HG02884 (cell line): ENCODE data around the gene RGS17.
"Not testable (repeated sequence)": the region's sequence is repeated elsewhere in the genome, so short reads cannot be mapped to it uniquely, and the experiment has no call there.

ENCODE experiments used
- ATAC-seq: cut with Tn5 transposase; IDR thresholded peaks from one replicate; pipeline ENCODE4 v1.9.1; 2021; ENCODE audit warnings: mild to moderate bottlenecking, moderate library complexity; ENCODE audit not compliant: unreplicated experiment

RGS17 gene

GRCh38 chr6:152999538-152999937 is 131.5 kb downstream of the RGS17 start:
- ATAC-seq, result not testable (repeated sequence)

DNA sequence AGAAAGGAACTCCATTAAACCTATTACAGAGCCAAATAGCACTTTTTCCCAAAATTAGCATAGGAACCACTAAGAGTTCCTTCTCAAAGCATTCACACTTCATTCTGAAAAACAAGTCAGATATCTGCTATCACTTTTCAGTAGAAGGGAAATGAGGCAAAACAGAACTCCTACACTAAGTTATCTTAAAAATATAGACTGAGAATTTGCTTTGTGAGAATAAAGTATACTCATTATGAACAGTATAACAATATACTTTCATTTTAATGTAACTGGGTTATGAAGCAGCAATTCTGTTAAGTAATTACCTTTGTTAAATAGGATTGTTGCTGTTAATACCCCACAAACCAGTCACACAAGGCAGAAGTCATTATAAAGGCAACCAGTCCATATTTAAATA is 137.2 kb downstream of the RGS17 start:
- ATAC-seq, result no peak

- ATAC-seq, result no peak
Observed at GRCh38 chr6:152993431-152993830, 137.7 kb downstream of the RGS17 start.

DNA sequence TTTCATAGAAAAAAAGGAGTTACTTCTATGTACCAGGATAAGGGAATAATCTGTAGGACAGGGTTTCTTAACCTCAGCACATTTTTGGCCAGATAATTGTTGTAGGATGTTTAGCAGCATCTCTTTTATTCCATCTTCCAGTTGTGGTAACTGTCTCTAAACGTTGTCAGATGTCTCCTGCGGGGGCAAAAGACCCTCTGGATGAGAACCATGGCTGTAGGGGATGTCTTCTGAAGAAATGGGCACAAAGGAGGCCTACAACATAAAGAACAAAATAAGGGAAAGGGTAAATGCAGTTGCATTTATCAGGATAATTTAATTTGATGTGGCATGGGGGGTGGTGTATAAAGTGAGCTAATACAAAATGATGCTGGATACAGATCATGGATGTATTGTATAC is 144.1 kb downstream of the RGS17 start:
- ATAC-seq, result no peak

GRCh38 chr6:152985300-152985699 is 145.8 kb downstream of the RGS17 start:
- ATAC-seq, result not testable (repeated sequence)

- ATAC-seq, result peak; percentile 31
Observed at GRCh38 chr6:152984513-152984872, 146.6 kb downstream of the RGS17 start.

DNA sequence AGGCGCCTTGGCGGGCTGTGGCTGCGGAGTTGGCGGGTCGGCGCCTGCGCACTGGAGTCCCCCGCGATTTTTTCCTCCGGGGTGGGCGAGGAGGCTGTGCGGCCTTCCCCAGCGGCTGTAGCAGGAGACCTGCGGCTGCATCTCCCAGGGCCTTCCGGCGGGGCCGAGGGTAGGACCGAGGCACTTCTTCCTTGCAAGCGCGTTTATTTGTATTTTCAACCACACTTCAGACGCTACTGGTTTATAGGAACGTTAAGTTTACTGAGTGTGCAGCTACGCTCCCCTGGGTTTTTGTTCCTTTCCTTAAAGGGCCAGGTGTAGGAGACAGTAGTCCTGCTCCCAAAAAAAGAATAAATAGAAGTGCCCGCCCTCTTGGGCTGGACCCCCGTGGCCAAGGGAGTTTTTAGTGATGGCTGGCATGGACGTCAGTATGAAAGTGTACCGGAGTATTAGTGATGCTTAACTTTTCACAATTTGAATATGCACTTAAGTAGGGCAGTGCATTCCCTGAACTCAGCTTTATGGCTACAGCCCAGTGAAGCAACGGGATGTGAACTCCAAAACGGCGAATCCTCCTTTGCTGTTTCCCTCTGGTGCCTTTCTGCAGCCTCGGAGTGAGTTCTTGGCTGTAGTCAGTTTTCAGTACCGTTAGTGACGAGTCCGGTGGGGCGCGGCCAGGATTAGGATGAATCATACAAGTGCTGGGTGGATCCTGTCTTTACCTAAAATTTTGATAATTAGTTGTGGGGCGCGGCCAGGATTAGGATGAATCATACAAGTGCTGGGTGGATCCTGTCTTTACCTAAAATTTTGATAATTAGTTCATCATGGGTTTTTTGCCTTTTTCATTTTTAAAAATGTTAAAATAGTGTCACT is 147.2 kb downstream of the RGS17 start:
- peak; percentile 22 for ATAC-seq

- ATAC-seq, result peak; percentile 72
Observed at GRCh38 chr6:152982904-152983636, 148.0 kb downstream of the RGS17 start, which contains the start of gene FBXO5. Gene FBXO5, minus strand, starts transcription at chr6:152983041. Its CDS starts 82 bp downstream, at chr6:152982959.

DNA sequence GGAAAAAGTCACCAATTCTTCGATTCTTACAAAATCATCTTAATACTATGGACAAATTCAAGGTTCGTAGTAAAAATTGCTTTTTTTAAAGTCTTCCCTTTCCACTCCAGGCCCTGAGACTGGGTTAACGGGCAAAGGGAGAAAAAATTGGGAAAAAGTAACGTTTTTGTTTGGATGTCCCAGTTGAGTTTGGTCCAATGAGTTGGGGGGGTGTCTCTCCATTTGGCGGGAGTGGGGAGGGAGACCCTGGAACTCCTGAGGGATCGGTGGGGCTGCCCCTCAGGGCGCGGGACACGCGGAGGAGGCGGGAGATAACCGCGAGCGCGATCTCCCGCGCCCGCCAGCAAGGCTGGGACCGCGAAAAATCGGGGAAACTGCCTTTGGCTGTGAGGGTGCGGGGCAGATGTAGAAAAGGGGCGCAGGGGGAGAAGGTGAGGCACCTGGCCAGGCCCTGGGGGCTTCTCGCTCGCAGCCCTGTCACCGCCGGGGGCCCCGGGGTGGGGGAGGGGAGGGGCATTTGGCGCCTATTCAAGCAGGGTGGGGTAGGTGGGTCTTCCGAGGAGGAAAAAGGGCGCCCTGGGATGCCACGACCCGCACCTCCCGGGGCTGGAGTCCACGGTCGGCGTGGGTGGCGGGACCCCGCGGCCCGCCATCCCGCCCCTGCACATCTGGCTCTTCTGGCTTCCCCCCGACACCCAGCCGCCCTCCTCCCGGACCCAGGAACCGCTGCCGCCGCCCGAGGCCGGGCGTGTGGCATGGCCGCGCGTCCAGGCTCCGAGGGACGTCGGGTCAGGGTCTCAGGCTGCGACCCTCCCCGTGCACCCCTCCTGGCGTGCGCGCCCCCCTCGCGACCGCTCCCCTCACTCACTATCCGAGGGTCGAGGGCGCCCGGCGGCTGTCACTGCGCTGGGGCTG is 148.8 kb downstream of the RGS17 start:
- no peak for ATAC-seq

DNA sequence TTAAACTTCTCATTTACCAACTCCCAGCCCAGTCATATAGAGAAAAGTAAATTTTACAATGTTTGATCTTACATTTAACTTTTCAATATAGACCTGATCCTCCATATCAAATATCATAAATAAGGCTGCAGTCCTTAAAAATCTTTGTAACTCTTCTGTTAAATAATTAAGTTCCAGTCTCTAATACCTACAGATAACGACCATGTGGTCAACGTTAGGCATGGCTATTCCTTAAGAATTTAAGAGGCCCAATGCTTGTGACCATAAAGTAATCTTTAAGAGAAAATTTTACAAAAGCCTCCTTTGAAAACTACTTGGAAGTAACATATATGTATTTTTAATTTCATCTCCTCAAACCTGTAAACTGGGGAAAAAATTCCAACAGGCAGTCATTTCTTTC is 149.9 kb downstream of the RGS17 start:
- ATAC-seq, result no peak

DNA sequence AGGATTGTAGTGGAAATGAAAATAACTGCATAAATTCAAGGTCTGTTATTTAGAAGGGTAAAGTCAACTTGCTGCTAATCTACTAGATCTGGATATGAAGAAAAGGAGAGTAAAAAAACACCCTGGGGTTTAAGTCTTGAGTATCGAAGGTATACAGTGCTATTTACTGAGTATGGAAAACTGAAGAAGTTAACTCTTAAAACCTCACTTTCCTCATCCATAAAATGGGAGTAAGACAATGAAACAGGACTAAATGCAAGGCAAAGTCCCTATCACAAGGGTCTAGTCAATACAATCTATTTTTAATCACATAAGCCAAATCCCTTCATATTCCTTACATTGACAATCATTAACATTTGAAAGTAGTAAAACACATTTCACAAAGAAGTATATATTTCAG is 150.4 kb downstream of the RGS17 start:
- no peak for ATAC-seq

DNA sequence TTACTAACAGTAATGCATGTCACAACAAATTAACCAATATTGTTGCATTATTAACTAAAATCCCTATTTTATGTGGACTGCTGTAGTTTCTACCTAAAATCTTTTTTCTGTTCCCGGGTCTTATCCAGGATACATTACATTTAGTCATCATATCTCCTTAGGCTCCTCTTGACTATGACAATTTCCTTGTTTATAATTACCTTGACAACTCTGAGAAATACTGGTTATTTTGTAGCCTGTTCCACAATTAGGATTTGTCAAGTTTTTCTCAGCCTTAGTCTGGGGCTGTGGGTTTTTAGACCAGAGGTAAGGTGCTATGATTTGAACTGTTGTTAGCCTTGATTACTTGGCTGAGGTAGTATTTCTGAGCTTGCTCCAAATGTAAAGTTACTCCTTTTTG is 152.0 kb downstream of the RGS17 start:
- no peak for ATAC-seq

DNA sequence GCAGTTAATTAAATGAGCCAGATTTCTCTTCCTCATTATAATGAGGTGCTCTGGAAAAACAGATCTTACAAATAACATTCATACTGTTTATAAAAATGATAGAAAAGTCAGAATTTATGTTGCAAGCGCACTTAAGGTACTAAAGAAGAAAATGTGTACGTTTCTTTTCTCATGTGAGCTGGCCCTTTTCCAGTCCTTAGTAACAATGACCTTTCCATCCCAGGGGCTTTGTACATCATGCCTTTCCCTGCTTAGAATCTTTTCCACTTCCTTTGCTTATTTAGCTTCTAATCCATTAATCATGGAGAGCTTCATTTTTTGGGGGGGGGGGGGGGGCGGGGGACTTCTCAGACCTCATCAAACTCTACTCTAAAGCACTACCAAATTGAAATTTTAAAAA is 153.0 kb downstream of the RGS17 start:
- ATAC-seq, result no peak

DNA sequence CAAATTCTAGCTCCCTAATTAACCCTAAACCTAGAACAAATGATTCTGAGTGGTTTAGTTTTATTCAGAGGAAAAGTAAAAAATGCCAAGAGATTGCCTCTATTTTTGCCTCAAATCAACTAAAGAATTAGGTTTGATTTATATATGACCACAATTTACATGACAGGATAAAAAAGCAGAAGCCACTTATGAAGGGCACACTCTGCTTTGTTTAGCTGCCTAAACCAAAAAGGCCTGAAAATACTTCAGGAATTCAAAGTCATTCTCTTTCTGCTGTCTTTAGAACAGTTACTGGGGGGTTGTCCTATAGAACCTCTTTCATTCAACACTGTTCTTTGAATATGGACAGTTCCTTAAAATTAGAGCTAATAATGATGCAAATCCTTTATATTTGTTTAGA is 153.5 kb downstream of the RGS17 start:
- ATAC-seq, result no peak

- ATAC-seq, result no peak
Observed at GRCh38 chr6:152976749-152977148, 154.3 kb downstream of the RGS17 start.

- ATAC-seq, result peak; percentile 49
Observed at GRCh38 chr6:152975204-152975915, 155.7 kb downstream of the RGS17 start.

DNA sequence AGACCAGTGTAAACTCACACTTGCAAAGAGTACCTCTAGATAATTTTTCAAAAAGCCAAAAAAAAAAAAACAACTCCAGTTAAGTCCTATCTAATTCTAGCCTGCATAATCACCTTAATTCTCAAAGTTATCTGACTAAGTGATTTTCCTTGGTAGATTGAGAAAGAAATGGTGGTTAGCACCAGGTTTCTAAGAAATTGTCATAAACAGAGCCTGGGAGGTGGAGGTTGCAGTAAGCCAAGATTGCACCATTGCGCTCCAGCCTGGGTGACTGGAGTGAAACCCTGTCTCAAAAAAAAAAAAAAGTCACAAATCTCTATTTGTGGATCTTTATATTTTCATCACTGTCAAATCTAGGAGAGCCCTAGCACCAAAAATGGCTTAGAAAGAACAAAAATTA is 157.2 kb downstream of the RGS17 start:
- no peak for ATAC-seq

GRCh38 chr6:152969688-152970418 is 161.2 kb downstream of the RGS17 start:
- no peak for ATAC-seq

DNA sequence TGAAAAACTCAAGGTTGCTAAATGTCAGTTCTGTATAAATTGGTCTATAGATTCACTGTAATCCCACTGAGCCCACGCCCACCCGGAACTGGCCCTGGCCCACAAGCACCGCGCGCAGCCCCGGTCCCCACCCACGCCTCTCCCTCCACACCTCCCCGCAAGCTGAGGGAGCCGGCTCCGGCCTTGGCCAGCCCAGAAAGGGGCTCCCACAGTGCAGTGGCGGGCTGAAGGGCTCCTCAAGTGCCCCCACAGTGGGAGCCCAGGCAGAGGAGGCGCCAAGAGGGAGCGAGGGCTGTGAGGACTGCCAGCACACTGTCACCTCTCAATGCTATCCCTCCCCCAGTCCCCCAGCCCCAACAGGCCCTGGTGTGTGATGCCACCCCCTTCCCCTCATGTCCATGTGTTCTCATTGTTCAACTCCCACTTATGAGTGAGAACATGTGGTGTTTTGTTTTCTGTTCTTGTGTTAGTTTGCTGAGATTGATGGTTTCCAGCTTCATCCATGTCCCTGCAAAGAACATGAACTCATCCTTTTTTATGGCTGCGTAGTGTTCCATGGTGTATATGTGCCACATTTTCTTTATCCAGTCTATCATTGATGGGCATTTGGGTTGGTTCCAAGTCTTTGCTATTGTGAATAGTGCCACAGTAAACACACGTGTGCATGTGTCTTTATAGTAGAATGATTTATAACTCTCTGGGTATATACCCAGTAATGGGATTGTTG is 164.8 kb downstream of the RGS17 start:
- ATAC-seq, result not testable (repeated sequence)
